Raji (cell line): ENCODE data around the gene NELFE.
"Not testable (repeated sequence)": the region's sequence is repeated elsewhere in the genome, so short reads cannot be mapped to it uniquely, and the experiment has no call there.

Experiments
- POLR2A ChIP-seq: IDR thresholded peaks from 2 replicates; pipeline ENCODE4 v1.6.1; 2011; ENCODE audit warnings: low read depth, low read length, control low read depth; ENCODE audit not compliant: insufficient read depth

Gene NELFE

GRCh38 chr6:31958741-31959739 is at the start of gene NELFE, which contains the start of gene SKIC2:
Gene NELFE, minus strand, starts transcription at chr6:31958971. Its CDS starts 525 bp downstream, at chr6:31958446.
Gene SKIC2, plus strand, starts transcription at chr6:31959175. Its CDS starts 18 bp downstream, at chr6:31959193.
- peak; percentile 86 for TF ChIP-seq POLR2A

- TF ChIP-seq POLR2A = not testable (repeated sequence)
Observed at GRCh38 chr6:31981744-31982143, 23.0 kb upstream of the NELFE start, which contains the start of gene C4A. Gene C4A, plus strand, starts transcription at chr6:31982057. Its CDS starts 51 bp downstream, at chr6:31982108.

GRCh38 chr6:31979238-31979898 is 20.6 kb upstream of the NELFE start:
- no peak for TF ChIP-seq POLR2A

- TF ChIP-seq POLR2A = no peak
Observed at GRCh38 chr6:31978831-31979230, 20.1 kb upstream of the NELFE start.

GRCh38 chr6:31977816-31978431 is 19.2 kb upstream of the NELFE start:
- no peak for TF ChIP-seq POLR2A

GRCh38 chr6:31972709-31973350 is 14.1 kb upstream of the NELFE start:
- TF ChIP-seq POLR2A = no peak

- TF ChIP-seq POLR2A = peak; percentile 75
Observed at GRCh38 chr6:31971993-31972708, 13.4 kb upstream of the NELFE start, which contains the start of gene DXO. Gene DXO, minus strand, starts transcription at chr6:31972138. Its CDS starts 463 bp downstream, at chr6:31971675.

- no peak for TF ChIP-seq POLR2A
Observed at GRCh38 chr6:31971279-31971992, 12.7 kb upstream of the NELFE start.

- TF ChIP-seq POLR2A = no peak
Observed at GRCh38 chr6:31970604-31971271, 12.0 kb upstream of the NELFE start.

GRCh38 chr6:31969712-31970603 is 11.2 kb upstream of the NELFE start:
- no peak for TF ChIP-seq POLR2A

GRCh38 chr6:31968791-31969711 is 10.3 kb upstream of the NELFE start:
- TF ChIP-seq POLR2A = no peak
